NCI-H2196 (cell line): ENCODE measurements around the gene KAZN.

Source experiments
- DNase-seq: peaks from one replicate; lab custom pipeline; 2025; ENCODE audit not compliant: unreplicated experiment; lab: John Stamatoyannopoulos, UW

Gene KAZN

DNA sequence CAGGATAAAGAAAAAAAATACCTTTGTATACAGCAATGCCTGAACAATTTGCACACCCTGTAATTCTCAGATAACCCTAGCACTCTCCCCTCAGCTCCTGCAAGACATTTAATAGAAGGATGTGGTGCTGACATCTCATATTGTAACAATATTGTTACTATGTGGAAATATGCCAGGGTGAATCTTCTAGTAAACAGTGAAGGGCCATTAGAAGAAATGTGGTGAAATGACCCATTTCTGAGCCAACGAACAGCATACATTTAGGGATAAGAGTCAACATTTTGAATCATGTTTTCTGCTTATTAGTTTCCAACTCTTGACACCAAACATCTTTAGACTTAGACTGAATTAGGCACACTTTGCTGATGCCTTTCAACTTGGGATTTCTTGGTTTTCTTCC, 188.2 kb downstream of the KAZN start:
- no peak for DNase-seq

- DNase-seq: no peak
Measured at GRCh38 chr1:14787604-14788003, 189.1 kb downstream of the KAZN start.

DNA sequence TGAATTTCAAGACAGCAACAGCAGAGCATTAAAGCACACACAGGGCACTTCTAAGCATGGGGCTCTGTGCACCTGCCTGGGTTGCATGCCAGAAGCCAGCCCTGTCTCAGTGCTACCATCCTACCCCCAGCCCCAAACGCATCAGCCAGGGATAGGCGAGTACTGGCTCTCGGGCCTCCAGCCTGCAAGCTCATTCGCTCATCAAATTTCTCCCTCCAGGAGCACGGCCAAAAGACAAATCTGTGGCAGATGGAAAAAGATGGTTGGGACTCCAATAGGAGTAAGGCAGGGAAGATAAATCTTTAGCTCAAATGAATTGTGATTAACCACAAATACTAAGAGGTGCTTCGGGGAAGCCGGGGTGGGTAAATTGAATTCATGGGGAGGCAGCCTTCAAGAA, 189.6 kb downstream of the KAZN start:
- DNase-seq: no peak

- DNase-seq: no peak
Measured at GRCh38 chr1:14790982-14791381, 192.5 kb downstream of the KAZN start.

- no peak for DNase-seq
Measured at GRCh38 chr1:14791654-14792053, 193.2 kb downstream of the KAZN start.

DNA sequence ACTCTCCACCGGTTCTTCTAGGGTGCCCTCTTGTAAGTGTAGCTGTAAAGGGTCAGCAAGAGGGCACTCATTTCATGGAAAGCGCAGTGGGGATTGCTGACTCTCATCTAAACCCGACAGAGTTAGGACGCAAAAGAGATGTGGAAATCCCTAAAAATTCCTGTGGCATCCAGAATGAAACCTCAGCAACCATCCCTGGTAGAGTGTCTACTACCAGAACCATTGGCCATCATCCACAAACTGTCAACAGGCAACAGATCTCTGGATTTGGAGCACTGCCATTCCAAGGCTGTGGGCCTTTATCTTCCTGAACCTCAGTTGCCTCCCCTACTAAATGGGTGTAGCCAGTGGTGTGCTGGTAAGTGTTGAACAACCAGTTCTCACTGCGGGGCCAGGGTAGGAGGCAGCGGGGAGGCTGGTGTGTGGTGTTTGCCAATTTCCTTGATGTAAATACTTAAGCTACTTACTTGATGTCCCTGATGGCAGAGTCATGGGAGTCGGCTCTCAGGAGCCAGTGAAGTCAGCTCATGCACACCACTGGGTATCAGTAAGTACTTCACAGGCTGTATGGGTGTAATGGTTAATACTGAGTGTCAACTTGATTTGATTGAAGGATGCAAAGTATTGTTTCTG, 195.8 kb downstream of the KAZN start:
- no peak for DNase-seq

- DNase-seq: no peak
Measured at GRCh38 chr1:14794906-14795305, 196.4 kb downstream of the KAZN start.

DNA sequence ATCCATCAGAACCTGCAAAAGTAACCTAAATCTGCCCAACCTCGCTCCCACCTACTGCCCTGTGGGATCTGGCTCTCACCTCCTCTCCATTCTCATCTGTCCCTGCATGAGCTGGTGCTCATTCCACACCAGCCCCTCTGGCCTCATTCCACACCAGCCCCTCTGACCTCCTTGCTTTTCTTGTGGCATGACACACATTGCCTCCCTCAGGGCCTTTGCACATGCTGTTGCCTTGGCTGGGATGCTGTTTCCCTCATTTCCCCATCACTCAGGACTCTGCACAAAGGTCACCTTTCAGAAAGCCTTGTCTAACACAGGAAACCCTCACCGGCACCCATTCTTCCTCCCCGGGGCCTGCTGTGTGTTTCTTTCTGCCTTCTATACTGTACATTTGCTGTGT, 197.1 kb downstream of the KAZN start:
- DNase-seq: no peak

GRCh38 chr1:14800014-14800413, 201.5 kb downstream of the KAZN start:
- DNase-seq: no peak

- no peak for DNase-seq
Measured at GRCh38 chr1:14800500-14801076, 202.1 kb downstream of the KAZN start.

DNA sequence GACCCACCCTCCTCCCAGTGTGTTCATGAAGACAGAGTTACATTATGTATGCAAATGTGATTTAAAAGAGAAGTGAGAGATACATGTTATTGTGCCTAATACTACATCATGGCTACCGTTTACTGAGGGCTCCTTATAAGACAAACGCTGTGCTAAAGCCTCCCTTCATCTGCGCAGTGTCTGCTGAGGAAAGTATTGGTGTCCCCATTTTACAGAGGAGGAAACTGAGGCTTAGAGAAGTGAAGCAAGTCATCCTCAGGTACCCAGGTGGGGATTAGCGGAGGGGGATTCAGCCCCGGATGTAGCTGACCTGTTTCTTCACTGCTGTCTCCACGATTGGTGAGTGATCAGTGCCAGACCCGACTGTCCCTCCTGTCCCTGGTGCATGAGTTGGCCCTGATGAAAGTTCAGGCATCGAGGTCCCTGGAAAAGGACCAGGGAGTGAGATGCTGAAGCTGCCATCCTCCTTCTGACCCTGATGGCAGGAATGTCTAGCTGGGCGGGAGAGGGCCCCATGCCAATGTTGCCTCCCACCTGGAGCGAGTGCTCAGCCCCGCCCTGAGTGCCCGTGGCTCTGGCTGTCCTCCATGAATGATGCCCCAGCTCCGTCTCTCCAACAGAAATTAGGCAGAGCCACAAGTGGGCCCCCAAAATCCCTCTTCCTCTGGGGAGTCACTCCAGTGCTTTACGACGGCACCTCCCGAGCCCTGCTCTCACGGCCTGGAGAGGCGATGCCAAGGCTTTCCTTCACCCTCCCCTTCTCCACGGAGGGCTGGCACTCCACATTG, 204.7 kb downstream of the KAZN start:
- no peak for DNase-seq

DNA sequence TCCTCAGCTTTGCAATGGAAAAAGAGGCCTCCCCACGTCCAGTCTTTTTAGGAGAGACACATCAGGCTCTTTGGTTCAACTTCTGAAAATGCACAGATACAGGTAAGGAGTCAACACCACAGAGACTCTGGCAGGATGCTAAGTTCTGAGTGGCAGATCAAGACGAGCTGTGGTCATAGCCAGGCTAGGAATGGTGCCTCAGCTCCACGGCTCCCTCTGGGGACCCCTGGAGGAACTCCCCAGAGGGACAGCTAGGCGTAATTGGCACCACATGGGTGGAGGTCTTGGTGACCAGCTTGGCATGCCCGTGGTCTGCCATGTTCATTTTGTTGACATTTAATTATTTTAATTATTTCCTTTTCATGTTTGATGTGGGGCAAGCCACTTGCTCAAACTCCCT, 206.1 kb downstream of the KAZN start:
- DNase-seq: no peak

DNA sequence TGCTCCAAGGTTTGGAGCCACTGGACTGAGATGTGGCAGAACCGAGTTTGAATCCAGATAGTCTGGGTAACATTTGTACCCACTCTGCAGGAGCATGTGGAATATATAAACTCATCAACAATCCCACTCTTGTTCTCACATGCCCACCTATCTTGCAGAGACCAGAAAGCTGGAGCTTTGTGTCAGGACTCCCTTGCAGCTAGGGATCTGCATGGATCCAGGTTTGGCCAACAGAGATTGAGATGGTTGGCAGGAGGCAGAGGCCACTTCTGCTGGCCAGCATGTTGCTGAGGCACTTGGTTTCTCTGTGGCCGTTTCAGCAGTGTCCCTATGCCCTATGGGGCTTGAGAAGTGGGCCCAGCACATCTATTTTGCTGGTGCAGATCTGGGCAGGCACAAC, 208.3 kb downstream of the KAZN start:
- no peak for DNase-seq

DNA sequence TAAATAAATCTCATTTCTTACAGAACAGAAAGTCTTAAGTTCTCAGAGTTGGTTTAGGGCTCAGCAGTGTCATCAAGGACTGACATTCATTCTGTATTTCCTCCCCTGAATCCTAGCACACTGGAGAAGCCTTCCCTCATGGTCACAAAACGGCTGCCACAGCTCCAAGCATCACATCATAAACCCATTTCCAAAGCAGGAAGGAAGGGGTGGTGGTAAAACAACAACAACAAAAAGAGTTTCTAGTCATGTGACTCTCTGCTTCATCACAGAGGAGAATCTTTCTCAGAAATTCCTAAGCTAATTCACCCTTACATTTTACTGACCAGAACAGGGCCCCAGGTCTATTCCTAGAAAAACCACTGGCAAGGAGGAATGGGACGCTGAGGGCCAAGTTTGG, 210.3 kb downstream of the KAZN start:
- DNase-seq: no peak

DNA sequence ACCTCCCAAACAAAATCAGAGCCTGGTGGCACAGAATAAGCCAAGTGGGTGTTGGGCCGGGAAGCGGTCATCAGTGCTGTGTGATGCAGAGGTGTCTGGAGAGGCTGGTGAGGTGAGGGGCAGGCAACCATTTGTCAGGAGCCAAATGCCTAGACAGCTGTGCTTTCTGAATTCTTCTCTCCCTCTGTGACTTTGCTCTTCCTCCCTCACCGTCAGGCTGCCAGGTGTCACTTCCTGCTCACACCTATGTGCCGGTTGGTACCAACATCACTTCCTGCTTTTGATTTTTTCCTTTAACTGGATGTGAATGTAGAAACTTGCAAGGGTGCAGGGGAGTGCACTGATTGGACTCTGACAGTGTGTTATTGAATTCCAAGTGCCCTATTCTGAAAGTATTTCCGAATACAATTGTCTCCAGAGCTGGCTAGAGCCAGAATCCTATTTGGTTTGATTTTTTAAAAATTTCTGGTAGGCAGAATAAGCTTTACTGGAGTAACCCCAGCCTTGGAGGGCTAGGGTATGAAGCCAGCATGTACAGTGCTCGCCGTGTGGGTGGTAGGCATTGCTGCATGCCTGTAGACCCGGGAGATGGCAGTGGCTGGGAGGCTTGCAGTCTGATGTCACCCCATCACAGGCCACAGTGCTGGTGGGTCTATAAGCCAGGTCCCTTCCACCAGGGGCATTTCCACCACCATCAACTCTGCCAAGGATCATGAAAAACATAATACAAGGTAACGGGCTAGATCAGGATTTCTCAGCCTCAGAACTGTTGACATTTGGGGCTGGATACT, 210.9 kb downstream of the KAZN start:
- no peak for DNase-seq

- no peak for DNase-seq
Measured at GRCh38 chr1:14810595-14811361, 212.3 kb downstream of the KAZN start.

DNA sequence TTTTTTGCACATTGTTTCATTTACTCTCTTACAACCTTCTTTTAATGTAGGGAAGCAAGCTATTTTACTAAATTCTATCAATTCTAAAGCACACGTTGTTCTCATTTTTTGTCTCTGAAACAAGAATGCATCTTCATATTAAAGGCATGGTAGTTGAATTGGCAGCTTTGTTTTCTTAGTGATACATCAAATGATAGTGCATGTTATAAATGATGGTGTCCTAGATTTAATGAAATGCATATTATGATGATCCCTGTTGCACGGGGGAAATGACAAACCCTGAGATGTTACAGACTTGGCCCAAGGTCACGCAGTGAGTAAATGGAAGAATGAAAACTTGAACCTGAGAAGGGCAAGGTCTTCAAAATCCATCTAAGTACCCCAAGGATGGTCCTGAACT, 213.1 kb downstream of the KAZN start:
- DNase-seq: no peak

GRCh38 chr1:14812189-14812588, 213.7 kb downstream of the KAZN start:
- DNase-seq: no peak

DNA sequence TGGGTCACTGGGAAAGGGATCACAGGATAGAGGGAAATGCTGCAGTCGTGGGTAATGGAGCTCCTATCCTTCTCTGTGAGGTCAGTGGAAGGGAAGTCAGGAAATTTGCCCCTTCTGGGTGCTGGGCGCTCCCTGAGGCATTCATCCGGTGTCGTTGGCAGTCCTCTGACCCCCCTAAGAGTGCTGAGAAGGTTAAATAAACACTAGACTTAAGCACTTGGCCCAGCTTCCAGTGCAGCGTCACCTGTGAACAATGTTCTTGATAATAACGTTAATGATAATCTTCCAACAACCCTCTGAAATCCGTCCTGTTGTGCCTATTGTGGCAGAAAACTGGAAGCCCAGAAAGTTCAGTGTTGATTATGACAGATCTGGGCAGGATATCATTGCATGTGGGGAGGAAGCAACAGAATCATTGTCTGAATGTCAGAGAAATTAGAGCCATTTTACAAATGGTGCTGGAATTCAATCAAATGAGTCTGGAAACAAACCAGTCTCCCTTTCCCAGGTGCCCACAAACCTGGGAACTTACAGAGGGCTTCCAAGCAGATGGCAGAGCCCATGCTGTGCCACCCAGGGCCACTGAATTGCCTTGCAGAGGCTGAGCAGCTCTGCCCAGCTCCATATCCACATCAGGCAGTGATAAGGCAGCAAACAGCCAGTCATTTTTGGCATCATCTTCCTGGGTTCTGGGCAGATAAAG, 216.8 kb downstream of the KAZN start:
- peak; percentile 69 for DNase-seq
